Measurements from ENCODE around the gene RAB11FIP3.

- TF ChIP-seq CTCF (IDR thresholded peaks at IDR 0.05; ENCODE audit: low read length), result no peak
- TF ChIP-seq EZH2phosphoT487 (IDR thresholded peaks at IDR 0.05; ENCODE audit: low read length), result no peak
Observed at GRCh38 chr16:472199-472504, 46.7 kb downstream of the RAB11FIP3 start.
